GM06990 (cell line): ENCODE measurements around the gene NFATC2.

ENCODE experiments used
- DNase-seq: peaks from one replicate; pipeline ENCODE4 v3.0.0-alpha.2; 2011; ENCODE audit not compliant: insufficient read length; ENCODE audit errors: extremely low read depth
- H3K27me3 ChIP-seq: replicated peaks from 2 replicates; pipeline ENCODE4 v1.6.0; 2011; ENCODE audit warnings: low read length; ENCODE audit not compliant: control insufficient read depth, insufficient read depth
- H3K36me3 ChIP-seq: 2 replicates; pipeline ENCODE4 v1.5.1; 2011; ENCODE audit warnings: low read length; ENCODE audit not compliant: control insufficient read depth, insufficient read depth
- H3K4me3 ChIP-seq: replicated peaks from 2 replicates; pipeline ENCODE4 v1.5.1; 2011; ENCODE audit warnings: low read depth, mild to moderate bottlenecking, control low read depth, low read length
- TF ChIP-seq, protein P1 (sequence below): IDR thresholded peaks from 2 replicates; pipeline ENCODE4 v1.5.1; 2011; ENCODE audit warnings: low read length, control low read depth, mild to moderate bottlenecking, inconsistent platforms; ENCODE audit not compliant: insufficient read depth, poor library complexity, severe bottlenecking

The NFATC2 gene

DNA sequence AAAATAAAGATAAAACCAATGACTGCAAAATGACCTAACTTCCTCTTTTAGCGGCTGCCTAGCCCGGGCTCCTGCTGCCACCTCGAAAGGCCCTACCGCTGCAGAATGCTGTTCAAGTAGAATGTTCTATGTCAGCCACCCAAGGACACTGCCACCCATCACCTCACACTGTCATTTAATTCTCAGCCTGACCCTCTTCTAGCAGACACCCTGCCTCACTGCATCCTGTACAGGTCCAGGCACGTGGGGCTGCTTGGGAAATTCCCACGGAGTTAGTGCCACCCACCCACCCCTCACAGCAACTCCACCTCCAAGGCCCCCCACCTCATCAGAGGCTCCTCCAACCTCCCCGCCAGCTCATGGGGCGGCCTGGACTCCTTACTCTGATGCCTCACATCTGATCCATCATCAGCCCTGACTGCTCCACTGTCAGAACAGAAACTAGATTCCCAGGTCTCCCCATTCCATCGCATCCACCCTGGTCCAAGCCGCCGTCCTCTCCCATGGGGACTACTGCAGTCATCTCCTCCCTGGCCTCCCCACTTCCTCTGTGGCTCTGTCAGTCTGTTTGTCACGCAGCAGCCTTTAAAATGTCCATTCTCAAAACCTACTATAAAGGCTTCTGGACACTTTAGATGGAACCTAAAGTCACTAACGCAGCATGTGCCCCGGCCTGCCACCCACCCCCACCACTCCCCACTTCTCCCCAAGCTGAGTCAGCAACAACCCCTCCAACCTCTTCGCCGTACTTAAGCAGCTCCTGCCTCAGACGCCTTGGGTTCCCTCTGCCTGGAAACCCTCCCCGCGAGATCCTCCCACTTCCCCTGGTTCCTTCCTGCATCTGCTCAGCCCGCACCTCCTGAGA, 17.0 kb downstream of the NFATC2 start:
- peaks cover 4% of the 10 kb centered on the region for H3K36me3 ChIP-seq
- TF ChIP-seq, protein P1, sequence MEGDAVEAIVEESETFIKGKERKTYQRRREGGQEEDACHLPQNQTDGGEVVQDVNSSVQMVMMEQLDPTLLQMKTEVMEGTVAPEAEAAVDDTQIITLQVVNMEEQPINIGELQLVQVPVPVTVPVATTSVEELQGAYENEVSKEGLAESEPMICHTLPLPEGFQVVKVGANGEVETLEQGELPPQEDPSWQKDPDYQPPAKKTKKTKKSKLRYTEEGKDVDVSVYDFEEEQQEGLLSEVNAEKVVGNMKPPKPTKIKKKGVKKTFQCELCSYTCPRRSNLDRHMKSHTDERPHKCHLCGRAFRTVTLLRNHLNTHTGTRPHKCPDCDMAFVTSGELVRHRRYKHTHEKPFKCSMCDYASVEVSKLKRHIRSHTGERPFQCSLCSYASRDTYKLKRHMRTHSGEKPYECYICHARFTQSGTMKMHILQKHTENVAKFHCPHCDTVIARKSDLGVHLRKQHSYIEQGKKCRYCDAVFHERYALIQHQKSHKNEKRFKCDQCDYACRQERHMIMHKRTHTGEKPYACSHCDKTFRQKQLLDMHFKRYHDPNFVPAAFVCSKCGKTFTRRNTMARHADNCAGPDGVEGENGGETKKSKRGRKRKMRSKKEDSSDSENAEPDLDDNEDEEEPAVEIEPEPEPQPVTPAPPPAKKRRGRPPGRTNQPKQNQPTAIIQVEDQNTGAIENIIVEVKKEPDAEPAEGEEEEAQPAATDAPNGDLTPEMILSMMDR, result no peak
- peak; percentile 63 for DNase-seq
- H3K27me3 ChIP-seq, result no peaks in the 10 kb centered on the region
- peak overlapping the region; percentile 47 for H3K4me3 ChIP-seq

DNA sequence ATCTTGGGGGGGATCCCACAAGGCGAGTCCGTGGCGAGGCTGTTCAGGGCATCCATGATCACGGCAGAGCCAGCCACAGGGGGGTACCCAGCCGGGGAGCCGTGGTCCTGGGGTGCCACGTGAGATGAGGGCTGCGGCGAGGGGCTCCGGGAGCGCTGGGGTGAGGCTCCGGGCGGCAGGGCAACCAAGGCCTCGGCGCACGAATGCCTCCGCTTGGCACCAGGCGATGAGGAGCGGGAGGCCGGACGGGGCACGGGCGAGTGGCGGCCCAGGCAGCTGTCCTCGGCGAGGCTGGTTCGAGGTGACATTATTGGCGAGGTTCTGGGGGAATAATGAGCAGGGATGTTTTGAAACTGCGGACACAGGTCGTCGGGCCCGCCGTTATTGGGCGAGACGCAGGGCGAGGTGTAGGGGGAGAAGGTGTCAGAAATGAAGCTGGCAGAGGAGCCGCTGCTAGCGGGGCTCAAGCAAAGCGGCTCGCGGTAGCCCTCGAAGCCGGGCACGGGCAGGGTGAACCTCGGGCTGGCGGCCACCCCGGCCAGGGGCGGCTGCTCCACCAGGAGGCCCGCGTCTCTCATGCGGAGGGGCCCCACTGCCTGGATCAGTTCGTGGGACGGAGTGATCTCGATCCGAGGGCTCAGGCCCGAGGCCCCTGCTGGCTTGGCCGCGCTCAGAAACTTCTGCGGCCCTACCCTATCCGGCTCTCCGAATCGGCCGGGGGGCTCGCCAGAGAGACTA, 19.1 kb downstream of the NFATC2 start:
- Histone ChIP-seq H3K36me3 (peaks cover 4% of the 10 kb centered on the region), H3K4me3 (no peak overlapping the region), H3K27me3 (no peaks in the 10 kb centered on the region)
- DNase-seq, result no peak
- TF ChIP-seq, protein P1, result no peak

DNA sequence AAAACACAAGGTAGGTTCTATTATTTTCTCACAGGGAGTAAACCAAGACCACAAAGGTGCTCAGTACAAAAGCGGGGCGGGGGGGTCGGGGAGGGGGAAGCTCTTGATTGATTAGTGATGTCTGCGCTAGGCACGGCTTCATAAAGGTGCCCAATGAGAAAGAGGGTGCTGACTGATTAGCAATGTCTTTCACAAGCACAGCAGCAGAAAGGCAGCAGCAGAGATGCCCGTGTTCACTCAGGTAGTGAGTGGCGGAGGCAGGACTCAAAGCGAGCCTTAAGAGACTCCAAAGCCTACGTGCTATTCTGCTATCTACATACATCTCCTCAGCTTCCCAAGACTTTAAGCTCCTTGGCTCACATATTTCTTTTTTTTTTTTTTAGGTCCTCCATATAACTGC, 20.3 kb downstream of the NFATC2 start:
- H3K27me3 ChIP-seq, result no peaks in the 10 kb centered on the region
- no peak for DNase-seq
- peaks cover 4% of the 10 kb centered on the region for H3K36me3 ChIP-seq
- no peak overlapping the region for H3K4me3 ChIP-seq
- TF ChIP-seq, protein P1, result no peak

DNA sequence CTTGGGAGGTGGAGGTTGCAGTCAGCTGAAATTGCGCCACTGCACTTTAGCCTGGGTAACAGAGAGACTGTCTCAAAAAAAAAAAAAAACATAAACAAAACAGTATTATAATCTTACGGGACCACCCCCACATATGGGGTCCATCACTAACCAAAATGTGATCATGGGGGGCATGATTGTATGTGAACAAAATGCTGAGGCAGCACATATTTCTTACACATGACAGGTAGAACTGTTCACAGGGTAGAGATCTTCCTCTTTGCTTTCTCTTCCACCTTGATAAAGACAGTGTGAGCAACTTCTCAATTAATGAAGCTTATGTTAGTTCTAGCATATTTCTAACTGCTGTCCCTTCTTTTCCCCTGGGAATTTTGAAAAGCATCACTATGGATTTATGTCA, 24.7 kb downstream of the NFATC2 start:
- Histone ChIP-seq H3K27me3 (no peaks in the 10 kb centered on the region), H3K4me3 (no peak overlapping the region), H3K36me3 (peaks cover 9% of the 10 kb centered on the region)
- no peak for DNase-seq
- TF ChIP-seq, protein P1, result no peak

DNA sequence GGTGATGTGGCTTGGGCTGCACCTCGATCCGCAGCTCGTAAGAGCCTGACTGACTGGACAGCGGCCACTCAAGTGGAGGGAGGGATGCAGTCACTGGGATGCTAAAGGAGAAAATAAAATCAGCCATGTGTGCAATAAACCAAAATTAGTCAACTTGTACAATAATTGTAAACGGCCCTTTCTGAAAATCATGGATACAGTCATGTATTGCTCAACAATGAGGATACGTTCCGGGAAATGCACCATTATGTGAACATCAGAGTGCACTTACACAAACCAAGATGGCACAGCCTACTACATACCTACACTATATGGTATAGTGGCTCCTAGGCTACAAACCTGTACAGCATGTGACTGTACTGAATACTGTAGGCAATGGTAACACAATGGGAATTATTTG, 25.7 kb downstream of the NFATC2 start:
- Histone ChIP-seq H3K36me3 (peaks cover 12% of the 10 kb centered on the region), H3K4me3 (no peak overlapping the region), H3K27me3 (no peaks in the 10 kb centered on the region)
- TF ChIP-seq, protein P1, result no peak
- no peak for DNase-seq
